CD4-positive, alpha-beta T cell treated with Interleukin-4 for 1 hour (primary cell): ENCODE data around the gene TBC1D30.
"Not testable (repeated sequence)": the region's sequence is repeated elsewhere in the genome, so short reads cannot be mapped to it uniquely, and the experiment has no call there.

ENCODE experiments used
- DNase-seq, 2 donors: peaks; one replicate each; pipeline ENCODE4 v3.0.0-alpha.2; 2020 to 2022

The TBC1D30 gene

GRCh38 chr12:64824500-64825142 lies at the start of gene TBC1D30:
Gene TBC1D30, plus strand, starts transcription at chr12:64824647. Its CDS starts 233 bp downstream, at chr12:64824880.
- DNase-seq, result no peak

GRCh38 chr12:64775147-64775736 lies 49.2 kb upstream of the TBC1D30 start:
- not testable (repeated sequence) for DNase-seq

GRCh38 chr12:64779354-64779974 lies 45.0 kb upstream of the TBC1D30 start:
- DNase-seq, result no peak

- DNase-seq, result no peak
Measured at GRCh38 chr12:64780132-64780530, 44.3 kb upstream of the TBC1D30 start.

- no peak for DNase-seq
Measured at GRCh38 chr12:64780531-64781279, 43.7 kb upstream of the TBC1D30 start.

- no peak for DNase-seq
Measured at GRCh38 chr12:64781280-64782190, 42.9 kb upstream of the TBC1D30 start.

GRCh38 chr12:64782191-64782876 lies 42.1 kb upstream of the TBC1D30 start:
- DNase-seq, result no peak

GRCh38 chr12:64785838-64786237 lies 38.6 kb upstream of the TBC1D30 start:
- no peak for DNase-seq

- DNase-seq, result no peak
Measured at GRCh38 chr12:64790166-64790565, 34.3 kb upstream of the TBC1D30 start.

- no peak for DNase-seq
Measured at GRCh38 chr12:64791036-64791435, 33.4 kb upstream of the TBC1D30 start.

- DNase-seq, result no peak
Measured at GRCh38 chr12:64792128-64792527, 32.3 kb upstream of the TBC1D30 start.

GRCh38 chr12:64793610-64794009 lies 30.8 kb upstream of the TBC1D30 start:
- no peak for DNase-seq

GRCh38 chr12:64794305-64794704 lies 30.1 kb upstream of the TBC1D30 start:
- no peak for DNase-seq

GRCh38 chr12:64796205-64796845 lies 28.1 kb upstream of the TBC1D30 start:
- peak; percentile 54 to 77 for DNase-seq

- no peak for DNase-seq
Measured at GRCh38 chr12:64797156-64797555, 27.3 kb upstream of the TBC1D30 start.

- DNase-seq, result no peak
Measured at GRCh38 chr12:64798165-64798564, 26.3 kb upstream of the TBC1D30 start.

GRCh38 chr12:64800640-64801039 lies 23.8 kb upstream of the TBC1D30 start:
- no peak for DNase-seq

- no peak for DNase-seq
Measured at GRCh38 chr12:64801381-64801780, 23.1 kb upstream of the TBC1D30 start.

- peak; percentile 43 to 51 for DNase-seq
Measured at GRCh38 chr12:64802180-64802775, 22.2 kb upstream of the TBC1D30 start.

- DNase-seq, result no peak
Measured at GRCh38 chr12:64806173-64806572, 18.3 kb upstream of the TBC1D30 start.
